ENCODE measurements around the gene TYROBP.

TYROBP gene

GRCh38 chr19:35860818-35861639 is 47.1 kb downstream of the TYROBP start:
- no peak for TF ChIP-seq CTCF (IDR thresholded peaks at IDR 0.05; ENCODE audit: low read depth, low read length)
- no peak overlapping the region for H3K4me3 ChIP-seq (ENCODE audit: low read depth, low read length)

- no peak for TF ChIP-seq CTCF (IDR thresholded peaks at IDR 0.05; ENCODE audit: low read depth, low read length)
- H3K4me3 ChIP-seq (ENCODE audit: low read depth, low read length), result no peak overlapping the region
Measured at GRCh38 chr19:35860436-35860817, 47.7 kb downstream of the TYROBP start.

- H3K4me3 ChIP-seq (ENCODE audit: low read depth, low read length), result no peak overlapping the region
- TF ChIP-seq CTCF (IDR thresholded peaks at IDR 0.05; ENCODE audit: low read depth, low read length), result no peak
Measured at GRCh38 chr19:35859414-35859813, 48.7 kb downstream of the TYROBP start.

- TF ChIP-seq CTCF (IDR thresholded peaks at IDR 0.05; ENCODE audit: low read depth, low read length), result no peak
- no peak overlapping the region for H3K4me3 ChIP-seq (ENCODE audit: low read depth, low read length)
Measured at GRCh38 chr19:35858311-35858710, 49.8 kb downstream of the TYROBP start.

GRCh38 chr19:35856546-35857149 is 51.4 kb downstream of the TYROBP start, which contains the start of gene KIRREL2:
Gene KIRREL2 (plus strand): TSS chr19:35856911. CDS start chr19:35857120, 209 bp downstream.
- TF ChIP-seq CTCF (IDR thresholded peaks at IDR 0.05; ENCODE audit: low read depth, low read length), result no peak

More at GRCh38 chr19:35856546-35857149, 51.4 kb downstream of the TYROBP start, which contains the start of gene KIRREL2:
- H3K4me3 ChIP-seq (ENCODE audit: low read depth, low read length), result peak within 1 kb of the TSS; percentile 46
